GM19238 (cell line): ENCODE results near the gene MTHFD2.

Experiments used
- DNase-seq: peaks from one replicate; pipeline ENCODE4 v3.0.0; 2011; ENCODE audit warnings: low spot score; ENCODE audit not compliant: insufficient read length

MTHFD2 gene

GRCh38 chr2:74261204-74261864 lies 62.9 kb downstream of the MTHFD2 start:
- no peak for DNase-seq

- DNase-seq = no peak
Measured at GRCh38 chr2:74262681-74263080, 64.3 kb downstream of the MTHFD2 start.

- DNase-seq = no peak
Measured at GRCh38 chr2:74264281-74264680, 65.9 kb downstream of the MTHFD2 start.

- peak; percentile 25 for DNase-seq
Measured at GRCh38 chr2:74267068-74267467, 68.7 kb downstream of the MTHFD2 start.
